ENCODE data around the gene UBE3D.
"Not testable (repeated sequence)": the region's sequence is repeated elsewhere in the genome, so short reads cannot be mapped to it uniquely, and the experiment has no call there.

Gene UBE3D

DNA sequence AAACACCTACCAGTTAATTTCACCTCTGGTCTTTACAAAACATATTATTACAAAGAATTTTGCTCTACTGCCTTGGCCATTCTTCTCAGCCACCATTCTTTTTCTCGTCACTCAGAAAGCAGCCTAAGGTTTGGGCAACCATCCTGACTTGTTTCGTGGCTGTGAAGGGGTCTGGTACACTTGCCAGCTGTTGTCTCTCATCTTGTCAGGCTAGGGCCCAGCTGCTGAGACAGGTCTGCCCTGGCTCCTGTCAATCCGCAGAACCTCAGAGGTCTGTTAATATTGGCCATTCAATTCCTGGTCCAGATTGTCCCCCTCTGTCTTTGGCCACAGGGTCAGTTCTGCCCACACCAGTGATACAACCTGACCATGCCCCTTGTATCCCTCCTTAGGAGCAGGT, 197.7 kb downstream of the UBE3D start:
- DNase-seq = no peak

DNA sequence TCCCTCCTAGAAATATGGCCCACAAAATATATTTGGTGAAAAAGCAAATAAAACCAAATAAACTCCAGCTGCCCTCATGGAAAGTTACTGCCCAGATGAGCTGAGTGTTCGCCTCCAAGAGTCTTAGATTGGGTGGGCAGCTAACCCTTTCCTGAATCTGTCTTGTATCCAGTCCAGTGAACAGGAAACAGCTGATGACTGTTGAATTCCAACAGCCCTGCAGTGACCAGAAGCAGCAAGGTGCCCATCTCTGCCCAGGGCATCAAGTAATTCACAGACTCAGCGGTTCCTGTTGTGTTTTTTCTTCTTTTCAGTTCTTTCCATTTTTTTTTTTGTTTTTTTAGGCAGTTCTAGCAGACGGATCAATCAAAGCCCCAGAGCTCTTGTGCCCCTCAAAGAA, 199.2 kb downstream of the UBE3D start:
- DNase-seq = no peak

DNA sequence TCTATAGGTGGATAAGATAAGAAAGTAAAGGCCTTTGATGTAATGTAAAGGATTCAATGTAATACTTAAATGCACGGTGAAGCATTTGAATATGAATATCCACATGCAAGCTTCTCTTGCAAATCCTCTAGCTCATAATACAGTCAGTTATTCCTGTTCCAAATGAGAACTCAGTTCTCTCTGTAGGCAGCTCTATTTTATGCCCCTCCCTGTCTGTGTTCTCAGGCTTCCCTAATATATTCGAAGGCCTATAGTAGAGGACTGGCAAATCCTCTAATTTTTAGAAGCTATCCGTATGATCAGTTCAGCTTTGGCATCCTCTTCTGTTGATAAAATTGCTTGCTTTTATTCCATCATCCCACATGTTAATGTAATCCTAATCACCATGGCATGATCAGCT, 200.2 kb downstream of the UBE3D start:
- DNase-seq = no peak

DNA sequence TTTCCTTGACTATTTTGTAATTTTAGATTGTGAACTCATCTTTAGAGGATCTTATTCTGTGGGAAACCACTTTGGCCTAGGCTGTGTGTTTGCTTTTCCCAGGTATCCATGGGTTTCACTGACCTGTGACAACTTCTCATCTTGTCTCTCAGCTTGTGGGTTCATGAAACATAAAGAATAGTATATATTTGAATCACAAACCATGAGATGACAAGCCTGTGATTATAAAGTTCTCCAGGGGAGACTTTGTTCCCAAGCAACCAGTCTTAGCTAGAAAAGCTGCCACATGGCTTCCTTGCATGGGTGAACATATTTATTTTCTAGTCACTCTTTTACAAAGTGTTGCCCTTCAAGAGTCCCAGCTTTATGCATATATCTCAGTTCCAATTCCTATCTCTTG, 201.9 kb downstream of the UBE3D start:
- DNase-seq = no peak

DNA sequence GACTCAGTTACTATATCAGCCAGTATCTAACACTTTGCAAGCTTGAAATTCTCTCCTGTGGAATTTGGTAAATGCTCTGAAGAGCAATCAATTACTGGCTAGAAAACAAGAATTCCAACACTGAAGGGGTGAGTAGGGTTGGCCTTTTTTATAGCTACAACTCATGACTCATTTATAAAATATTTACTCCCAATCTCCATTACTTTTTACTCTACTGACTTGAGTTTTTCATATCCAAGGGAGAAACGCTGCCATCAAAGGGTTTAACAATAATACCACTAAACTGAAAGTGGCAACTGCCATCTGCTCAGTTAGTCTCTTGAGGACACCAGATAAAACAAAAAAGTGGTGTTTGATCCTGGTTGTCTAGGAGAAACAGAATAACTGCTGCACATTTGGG, 203.1 kb downstream of the UBE3D start:
- no peak for DNase-seq

DNA sequence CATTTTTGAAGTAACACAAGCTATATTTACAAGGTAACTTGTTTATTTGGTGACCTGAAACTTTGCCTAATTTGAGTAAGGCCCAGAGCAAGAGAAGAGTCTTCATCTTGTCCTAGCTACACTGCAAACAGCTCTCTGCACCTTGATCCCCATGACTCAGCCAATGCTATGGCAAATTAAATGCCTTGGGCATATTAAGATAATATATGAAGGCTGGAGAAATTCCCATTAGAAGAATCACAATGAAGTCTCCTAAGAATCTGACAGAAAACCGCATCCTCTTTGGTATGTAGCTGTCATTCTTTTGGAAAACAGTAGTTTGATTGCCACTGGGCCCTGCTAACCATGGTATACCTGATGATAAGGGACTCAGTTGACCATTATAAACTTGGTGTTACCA, 204.5 kb downstream of the UBE3D start:
- DNase-seq = no peak

DNA sequence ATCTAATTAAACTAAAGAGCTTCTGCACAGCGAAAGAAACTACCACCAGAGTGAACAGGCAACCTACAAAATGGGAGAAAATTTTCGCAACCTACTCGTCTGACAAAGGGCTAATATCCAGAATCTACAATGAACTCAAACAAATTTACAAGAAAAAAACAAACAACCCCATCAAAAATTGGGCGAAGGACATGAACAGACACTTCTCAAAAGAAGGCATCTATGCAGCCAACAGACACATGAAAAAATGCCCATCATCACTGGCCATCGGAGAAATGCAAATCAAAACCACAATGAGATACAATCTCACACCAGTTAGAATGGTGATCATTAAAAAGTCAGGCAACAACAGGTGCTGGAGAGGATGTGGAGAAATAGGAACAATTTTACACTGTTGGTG, 209.6 kb downstream of the UBE3D start:
- not testable (repeated sequence) for DNase-seq

DNA sequence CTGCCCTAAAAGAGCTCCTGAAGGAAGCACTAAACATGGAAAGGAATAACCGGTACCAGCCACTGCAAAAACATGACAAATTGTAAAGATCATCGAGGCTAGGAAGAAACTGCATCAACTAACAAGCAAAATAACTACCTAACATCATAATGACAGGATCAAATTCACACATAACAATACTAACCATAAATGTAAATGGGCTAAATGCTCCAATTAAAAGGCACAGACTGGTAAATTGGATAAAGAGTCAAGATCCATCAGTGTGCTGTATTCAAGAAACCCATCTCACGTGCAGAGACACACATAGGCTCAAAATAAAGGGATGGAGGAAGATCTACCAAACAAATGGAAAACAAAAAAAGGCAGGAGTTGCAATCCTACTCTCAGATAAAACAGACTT, 212.7 kb downstream of the UBE3D start:
- DNase-seq = not testable (repeated sequence)

DNA sequence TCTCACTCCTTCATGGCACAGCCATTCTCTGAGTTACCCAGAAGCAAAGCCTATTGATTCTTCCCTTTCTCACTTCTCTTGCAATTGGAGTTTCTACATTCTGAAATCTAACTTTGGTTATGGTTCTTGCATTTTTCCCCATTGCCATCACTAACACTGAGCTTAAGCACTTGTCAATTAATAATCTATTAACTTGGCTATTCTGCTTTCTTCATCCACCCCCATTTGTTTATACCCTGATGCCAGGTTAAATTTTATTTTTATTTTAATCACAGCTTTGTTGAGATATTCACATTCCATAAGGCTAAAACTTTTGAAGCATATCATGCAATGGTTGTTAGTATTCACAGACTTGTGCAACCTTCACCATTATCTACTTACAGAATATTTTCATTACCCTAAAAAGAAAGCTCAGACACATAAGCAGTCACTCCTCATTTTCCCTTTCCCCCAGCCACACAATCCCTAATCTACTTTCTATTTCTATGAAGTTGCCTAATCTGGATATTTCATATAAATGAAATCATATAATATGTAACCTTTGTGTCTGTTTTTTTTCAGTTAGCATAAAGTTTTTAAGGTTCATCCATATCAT, 222.3 kb downstream of the UBE3D start:
- DNase-seq = no peak

DNA sequence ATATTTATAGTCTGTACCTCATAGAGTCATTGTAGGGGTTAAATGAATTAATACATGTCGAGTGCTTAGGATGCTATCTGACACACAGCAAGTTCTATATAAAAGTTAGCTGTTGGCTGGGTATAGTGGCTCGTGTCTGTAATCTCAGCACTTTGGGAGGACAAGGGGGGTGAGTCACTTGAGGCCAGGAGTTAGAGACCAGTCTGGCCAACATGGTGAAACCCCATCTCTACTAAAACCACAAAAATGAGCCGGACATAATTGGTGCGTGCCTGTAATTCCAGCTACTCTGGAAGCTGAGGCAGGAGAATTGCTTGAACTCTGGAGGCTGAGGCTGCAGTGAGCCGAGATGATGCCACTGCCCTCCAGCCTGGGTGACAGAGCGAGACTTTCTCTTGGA, 222.9 kb downstream of the UBE3D start:
- DNase-seq = no peak

All from stimulated activated CD4-positive, alpha-beta T cell treated with anti-CD3 and anti-CD28 coated beads, Interleukin-2, amount 100 ng/mL, for 48 hours (primary cell).